ENCODE measurements around the gene GPER1. TPM values are rescaled to one million over a fixed set of nuclear protein-coding genes. Genes with fewer than 3 reads are reported as not detected.
"Not testable (repeated sequence)": the region's sequence is repeated elsewhere in the genome, so short reads cannot be mapped to it uniquely, and the experiment has no call there.

GPER1 gene
- total RNA-seq, 2 donors from 2014 or later = 3.9 to 5.3 TPM

DNA sequence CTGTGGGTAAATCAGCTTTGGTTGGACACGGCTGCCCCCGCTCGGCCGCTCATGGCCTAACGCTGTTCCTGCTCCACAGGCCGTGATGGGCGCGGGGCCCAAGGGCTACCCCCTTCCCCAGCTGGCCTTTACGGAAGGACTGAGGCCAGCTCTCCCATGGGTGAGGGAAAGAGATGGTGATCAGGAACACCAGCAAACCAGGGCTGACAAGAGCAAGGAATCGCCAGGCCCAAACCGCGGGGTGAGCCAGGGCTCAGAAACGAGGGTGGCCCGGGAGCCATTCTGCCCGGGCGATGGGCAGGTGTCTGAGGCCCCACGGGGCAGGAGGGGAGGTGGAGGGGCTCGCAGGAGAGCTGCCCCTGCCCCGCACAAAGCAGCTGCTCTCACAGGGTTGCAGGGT lies 26.6 kb downstream of the GPER1 start:
- Histone ChIP-seq H3K4me3 (no peak overlapping the region), H3K9me3 (no peaks in the 10 kb centered on the region), H3K36me3 (no peaks in the 10 kb centered on the region), H3K27me3 (replicated peaks; ENCODE audit: insufficient read depth) (no peaks in the 10 kb centered on the region), H3K27ac (no peak overlapping the region), H3K4me1 (ENCODE audit: control insufficient read depth in 1 of 2, low read depth in 2 of 2) (no peaks in the 10 kb centered on the region)
- TF ChIP-seq, protein P1, sequence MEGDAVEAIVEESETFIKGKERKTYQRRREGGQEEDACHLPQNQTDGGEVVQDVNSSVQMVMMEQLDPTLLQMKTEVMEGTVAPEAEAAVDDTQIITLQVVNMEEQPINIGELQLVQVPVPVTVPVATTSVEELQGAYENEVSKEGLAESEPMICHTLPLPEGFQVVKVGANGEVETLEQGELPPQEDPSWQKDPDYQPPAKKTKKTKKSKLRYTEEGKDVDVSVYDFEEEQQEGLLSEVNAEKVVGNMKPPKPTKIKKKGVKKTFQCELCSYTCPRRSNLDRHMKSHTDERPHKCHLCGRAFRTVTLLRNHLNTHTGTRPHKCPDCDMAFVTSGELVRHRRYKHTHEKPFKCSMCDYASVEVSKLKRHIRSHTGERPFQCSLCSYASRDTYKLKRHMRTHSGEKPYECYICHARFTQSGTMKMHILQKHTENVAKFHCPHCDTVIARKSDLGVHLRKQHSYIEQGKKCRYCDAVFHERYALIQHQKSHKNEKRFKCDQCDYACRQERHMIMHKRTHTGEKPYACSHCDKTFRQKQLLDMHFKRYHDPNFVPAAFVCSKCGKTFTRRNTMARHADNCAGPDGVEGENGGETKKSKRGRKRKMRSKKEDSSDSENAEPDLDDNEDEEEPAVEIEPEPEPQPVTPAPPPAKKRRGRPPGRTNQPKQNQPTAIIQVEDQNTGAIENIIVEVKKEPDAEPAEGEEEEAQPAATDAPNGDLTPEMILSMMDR (IDR thresholded peaks at IDR 0.05) = no peak
- ATAC-seq (ENCODE audit: insufficient number of reproducible peaks, low FRiP score, low read depth) (no peak), DNase-seq (ENCODE audit: low spot score) (no peak)

DNA sequence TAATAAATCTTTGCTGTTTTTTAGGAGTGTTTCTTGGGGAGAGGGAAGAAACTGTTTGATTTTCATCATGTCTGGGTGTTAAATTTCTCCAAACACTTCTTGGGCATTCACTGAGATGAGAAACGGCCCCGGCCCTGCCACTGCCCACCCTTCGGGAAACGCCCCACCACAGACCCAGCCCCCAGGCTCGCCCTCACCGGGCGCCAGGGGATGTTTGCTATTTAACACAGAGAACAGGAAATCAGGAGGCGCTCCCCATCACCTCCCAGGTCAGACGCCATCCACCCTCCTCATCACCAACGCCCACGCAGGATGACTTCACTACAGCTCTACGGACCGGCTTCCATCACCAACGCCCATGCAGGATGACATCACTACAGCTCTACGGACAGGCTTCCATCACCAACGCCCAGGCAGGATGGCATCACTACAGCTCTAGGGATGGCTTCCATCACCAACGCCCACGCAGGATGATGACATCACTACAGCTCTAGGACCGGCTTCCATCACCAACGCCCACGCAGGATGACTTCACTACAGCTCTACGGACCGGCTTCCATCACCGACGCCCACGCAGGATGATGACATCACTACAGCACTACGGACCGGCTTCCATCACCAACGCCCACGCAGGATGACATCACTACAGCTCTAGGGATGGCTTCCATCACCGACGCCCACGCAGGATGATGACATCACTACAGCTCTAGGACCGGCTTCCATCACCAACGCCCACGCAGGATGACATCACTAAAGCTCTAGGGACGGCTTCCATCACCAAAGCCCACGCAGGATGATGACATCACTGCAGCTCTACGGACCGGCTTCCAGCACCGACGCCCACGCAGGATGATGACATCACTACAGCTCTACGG lies 27.5 kb downstream of the GPER1 start:
- not testable (repeated sequence) for DNase-seq (ENCODE audit: low spot score); ATAC-seq (ENCODE audit: insufficient number of reproducible peaks, low FRiP score, low read depth); H3K4me1 ChIP-seq (ENCODE audit: control insufficient read depth in 1 of 2, low read depth in 2 of 2); H3K36me3 ChIP-seq; H3K4me3 ChIP-seq; H3K9me3 ChIP-seq; H3K27me3 ChIP-seq (replicated peaks; ENCODE audit: insufficient read depth); H3K27ac ChIP-seq

- not testable (repeated sequence) for H3K4me1 ChIP-seq (ENCODE audit: control insufficient read depth in 1 of 2, low read depth in 2 of 2); H3K27me3 ChIP-seq (replicated peaks; ENCODE audit: insufficient read depth); H3K4me3 ChIP-seq; ATAC-seq (ENCODE audit: insufficient number of reproducible peaks, low FRiP score, low read depth); H3K27ac ChIP-seq; H3K9me3 ChIP-seq; DNase-seq (ENCODE audit: low spot score); H3K36me3 ChIP-seq
Observed at GRCh38 chr7:1116383-1117008, 28.6 kb downstream of the GPER1 start.

- no peaks in the 10 kb centered on the region for H3K9me3 ChIP-seq
- no peak for ATAC-seq (ENCODE audit: insufficient number of reproducible peaks, low FRiP score, low read depth)
Observed at GRCh38 chr7:1117321-1117928, 29.5 kb downstream of the GPER1 start.

GRCh38 chr7:1119201-1119600 lies 31.3 kb downstream of the GPER1 start:
- H3K36me3 ChIP-seq = no peaks in the 10 kb centered on the region
- H3K27ac ChIP-seq = no peak overlapping the region
- H3K27me3 ChIP-seq (replicated peaks; ENCODE audit: insufficient read depth) = no peaks in the 10 kb centered on the region
- ATAC-seq (ENCODE audit: insufficient number of reproducible peaks, low FRiP score, low read depth) = no peak
- H3K9me3 ChIP-seq = no peaks in the 10 kb centered on the region
- no peak overlapping the region for H3K4me3 ChIP-seq
- peaks cover 3 to 7% of the 10 kb centered on the region in 2 donors for H3K4me1 ChIP-seq (ENCODE audit: control insufficient read depth in 1 of 2, low read depth in 2 of 2)
- DNase-seq (ENCODE audit: low spot score) = no peak
- TF ChIP-seq, protein P1 (IDR thresholded peaks at IDR 0.05) = no peak

More at GRCh38 chr7:1117321-1117928, 29.5 kb downstream of the GPER1 start:
- Histone ChIP-seq H3K27me3 (replicated peaks; ENCODE audit: insufficient read depth) (no peaks in the 10 kb centered on the region), H3K36me3 (no peaks in the 10 kb centered on the region), H3K27ac (no peak overlapping the region), H3K4me1 (ENCODE audit: control insufficient read depth in 1 of 2, low read depth in 2 of 2) (no peaks in the 10 kb centered on the region), H3K4me3 (no peak overlapping the region)
- no peak for DNase-seq (ENCODE audit: low spot score)
- TF ChIP-seq, protein P1 (IDR thresholded peaks at IDR 0.05) = no peak

GRCh38 chr7:1120791-1121190 lies 32.9 kb downstream of the GPER1 start:
- no peak overlapping the region for H3K27ac ChIP-seq
- no peak overlapping the region for H3K4me3 ChIP-seq
- DNase-seq (ENCODE audit: low spot score) = no peak
- H3K9me3 ChIP-seq = no peaks in the 10 kb centered on the region
- TF ChIP-seq, protein P1 (IDR thresholded peaks at IDR 0.05) = no peak
- no peaks in the 10 kb centered on the region for H3K27me3 ChIP-seq (replicated peaks; ENCODE audit: insufficient read depth)
- no peaks in the 10 kb centered on the region for H3K36me3 ChIP-seq
- no peak for ATAC-seq (ENCODE audit: insufficient number of reproducible peaks, low FRiP score, low read depth)
- H3K4me1 ChIP-seq (ENCODE audit: control insufficient read depth in 1 of 2, low read depth in 2 of 2) = peaks cover 10 to 14% of the 10 kb centered on the region in 2 donors
